ENCODE data around the gene ZNF780B.

ZNF780B gene

DNA sequence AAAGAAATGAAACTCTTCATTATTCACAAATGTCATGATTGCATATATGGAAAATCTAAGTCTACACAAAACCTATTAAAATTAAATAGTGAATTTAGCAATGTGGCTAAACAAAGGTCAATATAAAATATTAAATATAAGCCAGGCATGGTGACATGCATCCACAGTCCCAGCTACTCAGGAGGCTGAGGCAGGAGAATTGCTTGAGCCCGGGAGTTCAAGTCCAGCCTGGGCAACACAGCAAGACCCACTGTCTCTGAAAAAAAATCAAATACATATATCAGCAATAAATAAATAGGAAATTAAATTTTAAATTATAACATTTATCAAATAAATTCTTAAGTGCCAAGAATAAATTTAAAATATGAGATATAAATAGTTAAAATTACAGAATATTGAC lies 73.1 kb downstream of the ZNF780B start:
- DNase-seq (ENCODE audit: low read depth in 2 of 2) = no peak
